ENCODE measurements around the gene CALM3.
"Not testable (repeated sequence)": the region's sequence is repeated elsewhere in the genome, so short reads cannot be mapped to it uniquely, and the experiment has no call there.

The CALM3 gene

GRCh38 chr19:46617601-46618000 lies 16.5 kb downstream of the CALM3 start:
- no peak for DNase-seq

- DNase-seq: peak; percentile 37
Observed at GRCh38 chr19:46618670-46619231, 17.6 kb downstream of the CALM3 start.

- DNase-seq: no peak
Observed at GRCh38 chr19:46620267-46620666, 19.1 kb downstream of the CALM3 start.

GRCh38 chr19:46620716-46621115 lies 19.6 kb downstream of the CALM3 start:
- no peak for DNase-seq

- no peak for DNase-seq
Observed at GRCh38 chr19:46621191-46622117, 20.3 kb downstream of the CALM3 start.

GRCh38 chr19:46622118-46622446 lies 21.0 kb downstream of the CALM3 start:
- no peak for DNase-seq

GRCh38 chr19:46623915-46624502 lies 22.9 kb downstream of the CALM3 start:
- DNase-seq: no peak

GRCh38 chr19:46624958-46625661 lies 24.0 kb downstream of the CALM3 start, which contains the start of gene PTGIR:
Gene PTGIR, minus strand, starts transcription at chr19:46625089. Its CDS starts 864 bp downstream, at chr19:46624225.
- no peak for DNase-seq

- no peak for DNase-seq
Observed at GRCh38 chr19:46625731-46626130, 24.6 kb downstream of the CALM3 start.

GRCh38 chr19:46626446-46626845 lies 25.3 kb downstream of the CALM3 start:
- no peak for DNase-seq

GRCh38 chr19:46628970-46629369 lies 27.8 kb downstream of the CALM3 start:
- not testable (repeated sequence) for DNase-seq

- DNase-seq: no peak
Observed at GRCh38 chr19:46629546-46630025, 28.5 kb downstream of the CALM3 start.

GRCh38 chr19:46630586-46631205 lies 29.6 kb downstream of the CALM3 start:
- peak; percentile 52 for DNase-seq

GRCh38 chr19:46631481-46631880 lies 30.4 kb downstream of the CALM3 start:
- peak; percentile 47 for DNase-seq

GRCh38 chr19:46633130-46633529 lies 32.0 kb downstream of the CALM3 start:
- DNase-seq: no peak

- peak; percentile 83 for DNase-seq
Observed at GRCh38 chr19:46634045-46634655, 33.0 kb downstream of the CALM3 start.

- peak; percentile 97 for DNase-seq
Observed at GRCh38 chr19:46634656-46635218, 33.6 kb downstream of the CALM3 start.

GRCh38 chr19:46635920-46636761 lies 35.0 kb downstream of the CALM3 start, which contains the start of gene GNG8:
Gene GNG8, minus strand, starts transcription at chr19:46636202. Its CDS starts 1,520 bp downstream, at chr19:46634682.
- DNase-seq: peak; percentile 19

GRCh38 chr19:46637224-46637623 lies 36.1 kb downstream of the CALM3 start:
- DNase-seq: no peak

GRCh38 chr19:46639358-46640182 lies 38.4 kb downstream of the CALM3 start:
- DNase-seq: no peak
